SK-MEL-5 (cell line): ENCODE data around the gene USP50. TPM values are rescaled to one million over a fixed set of nuclear protein-coding genes. Genes with fewer than 3 reads are reported as not detected.

Experiments
- DNase-seq: peaks from one replicate; pipeline ENCODE4 v3.0.0-alpha.2; 2016; ENCODE audit warnings: low read depth, low spot score
- in situ Hi-C: cut with HindIII; loops from 2 replicates; pipeline ENCODE4 v1.10.0; 2016; ENCODE audit warnings: low sequenced_read_pairs, high pct_unique_total_duplicates, low pct_unique_long_range_greater_than_20kb
- small RNA-seq, 2 experiments: library from RNA; depleted of rRNA; stranded (forward); fragments of <200 nt; gene quantifications; one replicate each; pipeline ENCODE3, GENCODE V24; 2014
- total RNA-seq: library from RNA; depleted of rRNA; stranded (reverse); fragments of >200 nt; shearing (Covaris generic); gene quantifications from 2 replicates; pipeline ENCODE4 v1.2.3, GENCODE V29; 2014; rRNA removed

USP50 gene
- total RNA-seq, 1 experiment from 2014 or later, result not detected

GRCh38 chr15:50452927-50453326 is 93.5 kb downstream of the USP50 start:
- in situ Hi-C loops, result no loop called here
- DNase-seq, result no peak

Small RNA genes within 50 kb of the gene (small RNA-seq; reads per million reads assigned to genes)
- gene RNA5SP395, result 0 to 0.10 reads per million in 2 experiments

Other genes with a start within 250 kb of the USP50 start
- 38.3 and 44.0 TPM in 2 replicates for gene GABPB1, start 191.5 kb downstream of the USP50 start, total RNA-seq
- gene USP8, start 122.3 kb downstream of the USP50 start, total RNA-seq, result 69.6 and 73.0 TPM in 2 replicates
- gene TRPM7, start 140.1 kb upstream of the USP50 start, total RNA-seq, result 56.2 and 65.8 TPM in 2 replicates
- gene SPPL2A, start 219.0 kb upstream of the USP50 start, total RNA-seq, result 140 and 152 TPM in 2 replicates